Activated gamma-delta T cell (primary cell): ENCODE data around the gene MACROH2A1.

Experiments
- DNase-seq: peaks from one replicate; lab custom pipeline; 2025; lab: John Stamatoyannopoulos, UW

The MACROH2A1 gene

DNA sequence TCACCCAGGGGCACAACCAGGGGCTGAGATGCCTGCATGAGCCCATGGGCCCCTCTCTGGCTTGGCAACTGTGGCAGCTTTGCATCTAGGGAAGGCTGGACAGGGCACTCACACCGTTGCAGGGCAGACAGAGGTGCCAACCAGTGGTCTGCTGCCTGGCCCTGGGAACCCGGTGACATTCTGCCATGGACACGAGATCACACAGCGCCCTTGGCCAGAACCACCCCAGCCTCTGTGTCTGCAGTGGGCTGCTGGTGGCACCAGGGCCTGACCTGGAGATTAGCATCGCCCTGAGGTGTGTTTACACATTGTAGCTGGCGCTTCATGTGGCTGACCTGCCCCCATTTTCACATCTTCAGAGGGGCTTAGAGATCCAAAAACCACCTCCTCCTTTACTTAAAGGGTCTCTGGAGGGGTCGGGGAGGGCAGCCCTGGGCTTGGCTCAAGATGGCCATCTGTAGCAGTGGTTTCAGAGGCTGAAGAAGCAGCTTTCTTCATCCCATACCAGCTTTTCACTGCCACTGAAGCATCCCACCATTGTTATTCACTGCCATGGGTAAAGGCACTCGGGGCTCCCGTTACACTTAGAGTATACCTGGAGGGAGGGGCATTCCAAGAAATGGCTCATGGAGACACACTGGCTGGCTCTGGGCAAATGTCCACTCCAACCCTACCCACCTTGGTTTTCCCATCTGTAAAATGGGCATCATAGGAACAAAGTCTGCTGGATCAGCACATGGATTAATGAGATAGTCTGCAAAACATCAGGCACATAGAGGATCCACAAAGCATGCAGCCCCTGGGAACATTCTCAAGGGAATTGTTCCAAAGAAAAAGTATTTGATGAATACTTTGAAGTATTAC is 36.7 kb upstream of the MACROH2A1 start:
- DNase-seq = no peak

DNA sequence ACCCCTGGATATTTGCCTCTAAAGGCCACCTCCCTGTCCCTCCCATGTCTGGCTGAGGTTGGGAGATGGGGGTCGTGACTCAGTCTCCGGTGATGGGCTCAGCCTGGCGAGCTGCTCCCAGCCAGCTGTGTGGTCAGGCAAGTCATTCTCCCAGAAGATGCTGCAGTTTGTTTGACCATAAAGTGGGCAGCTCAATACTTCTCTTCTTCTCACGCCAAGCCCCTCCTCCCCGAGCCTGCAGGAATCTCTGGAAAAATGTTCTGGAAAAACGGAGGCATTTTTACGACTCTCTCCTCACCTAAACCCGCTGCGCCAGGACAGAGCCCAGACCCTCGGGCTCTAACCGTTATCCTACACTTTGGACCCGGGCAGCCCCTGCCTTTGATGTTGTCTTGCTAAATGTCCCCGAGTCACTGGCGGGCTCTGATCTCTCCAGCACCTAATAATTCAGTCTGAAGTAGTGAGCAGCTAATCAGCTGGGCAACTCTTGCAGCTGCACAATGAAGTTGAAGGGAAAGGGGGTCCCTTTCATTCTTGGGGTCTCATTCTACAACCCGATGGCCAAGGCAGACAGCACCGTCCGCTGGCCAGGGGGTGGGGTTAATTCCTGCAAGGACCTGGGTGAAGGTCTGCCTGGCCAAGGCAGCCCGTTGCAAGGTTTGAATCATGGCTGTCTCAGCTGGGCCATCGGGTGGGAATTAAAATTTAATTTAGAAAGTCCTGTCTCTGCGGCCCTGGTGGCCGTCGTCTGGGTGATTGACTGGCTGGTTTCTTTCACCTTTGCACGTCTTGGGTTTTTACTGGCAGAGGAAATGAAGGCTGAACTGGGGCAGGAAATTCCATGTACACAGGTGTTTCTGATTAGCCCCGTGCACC is 35.8 kb upstream of the MACROH2A1 start:
- DNase-seq = no peak

DNA sequence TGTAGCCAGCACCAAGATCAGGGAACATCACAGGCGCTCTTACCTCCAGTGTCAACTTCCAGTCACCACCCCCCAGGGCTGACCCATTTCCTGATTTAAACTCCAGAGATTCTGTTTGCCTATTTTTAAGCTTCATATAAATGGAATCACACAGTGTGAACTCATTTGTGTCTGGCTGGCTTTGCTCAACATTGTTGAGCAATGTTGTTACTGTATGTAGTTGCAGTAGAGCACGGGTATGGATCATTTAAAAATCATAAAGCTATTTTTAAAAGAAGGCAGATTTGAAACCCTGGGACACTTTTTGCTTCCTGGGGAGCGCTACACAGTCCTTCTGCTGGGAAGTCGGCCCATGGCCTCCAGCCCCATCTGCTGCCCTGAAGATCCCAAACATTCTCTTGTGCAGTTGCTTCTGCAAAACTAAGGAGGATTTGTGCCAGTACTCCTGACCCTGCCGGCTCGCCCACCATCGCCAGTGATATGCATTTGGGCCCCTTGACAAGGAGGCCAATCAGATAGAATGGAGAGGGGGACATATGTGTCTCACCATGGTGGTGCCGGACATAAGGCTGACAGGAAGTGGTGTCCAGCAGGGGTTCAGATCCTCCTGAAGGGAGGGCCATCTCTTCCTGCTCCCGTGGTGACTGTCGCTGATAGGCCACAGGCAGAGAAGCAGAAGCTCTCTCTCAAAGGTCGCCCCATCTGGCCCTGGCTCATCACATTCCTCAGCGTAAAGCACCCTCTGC is 34.8 kb upstream of the MACROH2A1 start:
- no peak for DNase-seq

- DNase-seq = no peak
Observed at GRCh38 chr5:135432113-135432512, 33.1 kb upstream of the MACROH2A1 start.

GRCh38 chr5:135430135-135430437 is 31.1 kb upstream of the MACROH2A1 start:
- DNase-seq = no peak

GRCh38 chr5:135429301-135430134 is 30.5 kb upstream of the MACROH2A1 start:
- no peak for DNase-seq

DNA sequence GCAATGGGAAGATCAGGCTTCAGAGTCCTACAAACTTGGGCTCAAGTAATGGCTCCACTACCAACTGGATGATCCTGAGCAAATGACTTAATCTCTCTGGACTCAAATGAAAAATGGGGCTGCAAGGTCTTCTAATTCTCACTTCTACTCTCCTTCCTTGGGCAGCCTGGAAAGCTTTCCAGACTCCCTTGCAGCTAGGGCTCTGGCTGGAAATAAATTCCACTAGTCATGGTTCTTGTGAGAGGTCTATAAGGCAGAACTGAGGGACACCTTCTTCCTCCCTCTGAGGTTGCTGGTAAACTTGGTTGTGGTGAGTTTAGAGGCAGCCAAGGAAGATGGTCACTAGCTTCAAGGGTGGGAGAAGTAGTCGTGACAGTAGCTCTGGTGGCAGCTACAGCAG is 29.6 kb upstream of the MACROH2A1 start:
- no peak for DNase-seq

DNA sequence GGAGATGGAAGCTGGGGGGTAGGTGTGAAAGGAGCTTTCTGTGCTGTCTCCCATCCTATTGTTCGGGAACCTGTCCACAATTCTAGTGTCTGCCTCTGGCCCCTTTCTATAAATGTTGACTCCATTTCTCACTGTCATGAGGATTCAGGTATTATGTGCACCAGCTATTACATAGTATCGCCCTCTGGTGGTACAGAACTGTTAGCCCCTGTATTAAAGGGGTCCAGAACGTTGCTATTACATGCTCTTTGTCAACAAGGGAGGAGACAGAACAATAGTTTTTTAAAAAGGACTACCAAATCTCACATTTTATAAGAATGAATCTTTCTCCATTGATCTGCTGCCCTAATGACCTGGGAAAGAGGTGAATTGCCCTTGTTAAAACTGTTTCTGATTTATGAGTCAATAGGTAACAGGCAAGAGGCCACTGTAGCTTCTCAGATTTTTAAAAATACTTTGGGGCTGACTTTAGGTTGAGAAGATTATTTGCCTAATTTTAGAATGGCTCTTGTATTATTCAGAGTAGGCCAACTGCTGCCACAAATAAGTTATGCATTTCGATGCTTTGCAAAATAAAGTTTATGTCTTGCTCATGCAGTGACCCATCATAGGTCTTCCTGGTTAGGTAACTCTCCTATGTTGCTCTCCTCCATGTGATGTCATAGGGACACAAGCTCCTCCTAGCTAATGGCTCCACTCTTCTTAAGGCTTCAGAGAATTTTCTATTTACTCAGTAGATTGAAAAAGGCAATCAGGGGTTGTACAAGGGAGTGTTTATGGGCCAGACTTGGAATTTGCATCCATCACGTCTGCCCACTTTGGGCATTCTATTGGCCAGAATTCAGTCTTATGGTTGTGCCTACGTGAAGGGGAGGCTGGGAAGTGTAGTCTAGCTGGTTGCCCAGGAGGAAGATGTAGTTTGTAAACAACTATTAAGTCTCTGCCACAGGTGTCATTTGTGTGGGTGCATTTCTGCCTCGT is 27.4 kb upstream of the MACROH2A1 start:
- no peak for DNase-seq

GRCh38 chr5:135425641-135426040 is 26.6 kb upstream of the MACROH2A1 start:
- DNase-seq = no peak

GRCh38 chr5:135423846-135424168 is 24.8 kb upstream of the MACROH2A1 start:
- no peak for DNase-seq

- DNase-seq = no peak
Observed at GRCh38 chr5:135423146-135423845, 24.3 kb upstream of the MACROH2A1 start.

GRCh38 chr5:135422419-135422818 is 23.4 kb upstream of the MACROH2A1 start:
- no peak for DNase-seq

DNA sequence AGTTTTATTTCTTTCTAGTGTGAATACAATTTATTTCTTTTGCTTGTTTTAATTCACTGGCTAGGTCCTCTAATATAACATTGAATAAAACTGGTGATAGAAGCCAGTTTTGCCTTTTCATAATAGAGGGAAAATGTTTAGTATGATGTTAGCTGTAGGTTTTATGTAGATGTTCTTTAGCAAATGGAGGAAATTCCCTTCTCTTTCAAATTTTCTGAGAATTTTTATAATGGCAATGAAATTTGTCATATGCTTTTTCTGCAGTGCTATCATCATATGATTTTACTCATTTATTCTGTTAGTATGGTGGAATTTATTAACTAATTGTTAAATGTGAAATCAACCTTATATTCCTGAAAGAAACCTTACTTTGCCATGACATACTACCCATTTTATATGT is 18.1 kb upstream of the MACROH2A1 start:
- DNase-seq = no peak

- DNase-seq = no peak
Observed at GRCh38 chr5:135405082-135405481, 6.1 kb upstream of the MACROH2A1 start.

GRCh38 chr5:135402031-135402430 is 3.0 kb upstream of the MACROH2A1 start:
- no peak for DNase-seq

DNA sequence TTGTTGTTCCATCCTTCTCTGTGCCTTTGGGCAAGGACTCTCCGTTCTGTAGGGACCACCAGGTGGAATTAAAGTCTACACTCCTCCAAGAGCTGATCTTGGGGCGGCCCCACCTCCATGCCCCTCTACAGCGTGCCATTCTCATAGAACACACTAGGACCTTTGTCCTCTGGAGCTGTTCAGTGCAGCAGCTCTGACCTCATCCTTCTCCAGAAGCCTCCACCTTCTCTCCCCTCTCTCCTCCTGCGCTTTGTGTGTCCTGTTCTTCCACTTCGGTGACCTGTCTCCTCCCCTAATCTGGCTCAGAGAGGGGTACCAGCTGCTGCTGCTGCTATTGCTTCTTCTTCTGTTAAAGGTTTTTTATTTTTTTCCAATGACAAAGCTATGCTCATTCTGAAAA is 1.8 kb upstream of the MACROH2A1 start:
- DNase-seq = no peak

DNA sequence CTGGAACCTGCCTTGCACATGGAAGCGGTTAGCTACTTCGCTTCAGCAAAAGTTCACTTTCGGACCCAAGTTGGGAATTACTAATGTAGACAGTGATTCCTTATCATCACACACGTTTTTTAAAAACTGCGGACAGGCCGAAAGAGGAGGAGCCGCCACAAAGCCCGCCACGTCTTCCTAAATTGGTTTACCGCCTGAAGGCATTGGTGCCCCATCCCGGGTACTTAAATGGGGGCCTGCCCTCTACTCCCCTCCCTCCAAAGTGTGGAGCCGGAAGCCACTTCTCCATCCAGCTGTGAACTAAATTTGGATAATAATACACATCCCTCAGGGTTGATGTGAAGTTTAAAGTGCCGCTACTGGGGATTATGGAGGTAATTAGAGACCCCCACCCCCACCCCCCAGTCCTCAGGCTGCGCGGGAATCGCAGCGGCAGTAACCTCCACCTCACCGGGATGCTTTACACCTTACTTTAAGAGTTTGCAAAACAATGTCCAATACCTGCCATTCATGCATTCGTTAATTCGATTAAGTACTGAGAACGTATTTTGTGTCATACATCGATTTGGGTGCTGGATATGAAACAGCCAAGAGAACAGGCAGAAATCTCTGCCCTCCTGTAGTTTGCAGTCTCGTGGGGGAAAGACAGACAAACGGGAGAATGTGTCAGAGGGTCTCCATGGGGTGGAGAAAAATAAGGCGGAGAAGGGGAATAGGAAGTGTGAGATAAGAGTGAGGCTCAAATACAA is 937 bp upstream of the MACROH2A1 start:
- DNase-seq = no peak

- no peak for DNase-seq
Observed at GRCh38 chr5:135398160-135398854, 724 bp downstream of the MACROH2A1 start.

DNA sequence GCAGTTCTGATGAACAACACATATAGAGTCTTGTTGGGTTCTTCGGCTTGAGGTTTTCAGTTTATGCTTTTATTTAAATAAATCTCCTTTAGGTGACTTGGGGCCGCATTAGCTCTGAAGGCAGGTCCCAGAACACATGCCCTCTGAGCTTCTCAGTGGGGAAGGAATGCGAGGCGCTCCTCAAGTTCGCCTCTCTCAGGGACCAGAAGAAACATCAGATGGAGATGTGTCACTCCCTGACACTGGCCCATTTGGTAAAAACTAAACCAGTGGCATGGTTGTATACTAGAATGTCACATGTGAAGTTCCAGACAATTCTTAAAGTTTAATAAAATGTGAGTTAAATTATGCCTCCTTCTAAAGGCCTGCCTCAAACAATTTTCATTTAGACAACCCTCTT is 1.9 kb downstream of the MACROH2A1 start:
- DNase-seq = no peak
